ENCODE results near the gene MARCHF2. TPM values are rescaled to one million over a fixed set of nuclear protein-coding genes. Genes with fewer than 3 reads are reported as not detected.
"Not testable (repeated sequence)": the region's sequence is repeated elsewhere in the genome, so short reads cannot be mapped to it uniquely, and the experiment has no call there.

The MARCHF2 gene
- total RNA-seq, 1 donor from 2014 or later: 45.0 TPM

DNA sequence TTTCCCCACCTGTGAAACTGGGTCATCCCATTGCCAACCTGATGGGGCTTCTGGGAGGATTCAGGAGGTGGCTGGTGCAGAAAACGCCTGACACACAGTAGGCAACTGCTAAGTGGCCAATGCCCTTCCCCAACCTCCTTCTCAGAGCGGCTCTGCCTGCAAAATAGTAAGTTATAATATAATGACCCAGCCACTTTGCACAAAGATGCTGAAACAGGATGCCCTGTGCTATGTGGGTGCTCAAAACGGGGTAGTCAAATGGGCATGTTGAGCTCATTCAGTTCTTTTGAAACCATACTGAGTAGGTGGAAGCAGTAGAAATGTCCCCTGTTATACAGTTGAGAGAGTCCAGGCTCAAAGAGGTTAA, 507 bp downstream of the MARCHF2 start:
- Mint-ChIP-seq H3K27ac (ENCODE audit: unreplicated experiment) (no peak overlapping the region), H3K4me1 (ENCODE audit: unreplicated experiment) (peaks cover 19% of the 10 kb centered on the region), H3K27me3 (ENCODE audit: unreplicated experiment) (no peaks in the 10 kb centered on the region), H3K9me3 (ENCODE audit: unreplicated experiment) (no peaks in the 10 kb centered on the region), H3K36me3 (ENCODE audit: unreplicated experiment) (peaks cover 2% of the 10 kb centered on the region), H3K4me3 (ENCODE audit: unreplicated experiment) (peak overlapping the region; percentile 56)
- TF ChIP-seq, protein P1, sequence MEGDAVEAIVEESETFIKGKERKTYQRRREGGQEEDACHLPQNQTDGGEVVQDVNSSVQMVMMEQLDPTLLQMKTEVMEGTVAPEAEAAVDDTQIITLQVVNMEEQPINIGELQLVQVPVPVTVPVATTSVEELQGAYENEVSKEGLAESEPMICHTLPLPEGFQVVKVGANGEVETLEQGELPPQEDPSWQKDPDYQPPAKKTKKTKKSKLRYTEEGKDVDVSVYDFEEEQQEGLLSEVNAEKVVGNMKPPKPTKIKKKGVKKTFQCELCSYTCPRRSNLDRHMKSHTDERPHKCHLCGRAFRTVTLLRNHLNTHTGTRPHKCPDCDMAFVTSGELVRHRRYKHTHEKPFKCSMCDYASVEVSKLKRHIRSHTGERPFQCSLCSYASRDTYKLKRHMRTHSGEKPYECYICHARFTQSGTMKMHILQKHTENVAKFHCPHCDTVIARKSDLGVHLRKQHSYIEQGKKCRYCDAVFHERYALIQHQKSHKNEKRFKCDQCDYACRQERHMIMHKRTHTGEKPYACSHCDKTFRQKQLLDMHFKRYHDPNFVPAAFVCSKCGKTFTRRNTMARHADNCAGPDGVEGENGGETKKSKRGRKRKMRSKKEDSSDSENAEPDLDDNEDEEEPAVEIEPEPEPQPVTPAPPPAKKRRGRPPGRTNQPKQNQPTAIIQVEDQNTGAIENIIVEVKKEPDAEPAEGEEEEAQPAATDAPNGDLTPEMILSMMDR (IDR thresholded peaks at IDR 0.05): no peak
- no peak for DNase-seq (ENCODE audit: extremely low spot score, unreplicated experiment)

DNA sequence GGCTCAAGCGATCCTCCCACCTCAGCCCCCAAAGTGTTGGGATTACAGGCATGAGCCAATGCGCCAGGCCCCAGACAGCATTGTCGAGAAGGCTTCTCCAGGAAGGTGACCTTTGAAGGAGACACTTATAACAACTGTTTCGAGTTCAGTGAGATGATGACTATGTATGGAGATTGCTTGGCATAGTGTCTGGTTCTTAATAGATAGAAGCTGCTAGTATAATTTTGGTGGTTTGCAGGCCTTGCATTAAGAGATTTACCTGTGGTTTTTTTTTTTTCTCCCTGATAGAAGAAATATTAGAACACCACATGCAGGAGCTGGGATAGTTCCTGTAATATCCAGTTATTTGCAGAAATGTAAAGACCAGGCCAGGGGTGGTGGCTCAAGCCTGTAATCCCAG, 3.7 kb downstream of the MARCHF2 start:
- Mint-ChIP-seq H3K27me3 (ENCODE audit: unreplicated experiment) (no peaks in the 10 kb centered on the region), H3K4me3 (ENCODE audit: unreplicated experiment) (no peak overlapping the region)

DNA sequence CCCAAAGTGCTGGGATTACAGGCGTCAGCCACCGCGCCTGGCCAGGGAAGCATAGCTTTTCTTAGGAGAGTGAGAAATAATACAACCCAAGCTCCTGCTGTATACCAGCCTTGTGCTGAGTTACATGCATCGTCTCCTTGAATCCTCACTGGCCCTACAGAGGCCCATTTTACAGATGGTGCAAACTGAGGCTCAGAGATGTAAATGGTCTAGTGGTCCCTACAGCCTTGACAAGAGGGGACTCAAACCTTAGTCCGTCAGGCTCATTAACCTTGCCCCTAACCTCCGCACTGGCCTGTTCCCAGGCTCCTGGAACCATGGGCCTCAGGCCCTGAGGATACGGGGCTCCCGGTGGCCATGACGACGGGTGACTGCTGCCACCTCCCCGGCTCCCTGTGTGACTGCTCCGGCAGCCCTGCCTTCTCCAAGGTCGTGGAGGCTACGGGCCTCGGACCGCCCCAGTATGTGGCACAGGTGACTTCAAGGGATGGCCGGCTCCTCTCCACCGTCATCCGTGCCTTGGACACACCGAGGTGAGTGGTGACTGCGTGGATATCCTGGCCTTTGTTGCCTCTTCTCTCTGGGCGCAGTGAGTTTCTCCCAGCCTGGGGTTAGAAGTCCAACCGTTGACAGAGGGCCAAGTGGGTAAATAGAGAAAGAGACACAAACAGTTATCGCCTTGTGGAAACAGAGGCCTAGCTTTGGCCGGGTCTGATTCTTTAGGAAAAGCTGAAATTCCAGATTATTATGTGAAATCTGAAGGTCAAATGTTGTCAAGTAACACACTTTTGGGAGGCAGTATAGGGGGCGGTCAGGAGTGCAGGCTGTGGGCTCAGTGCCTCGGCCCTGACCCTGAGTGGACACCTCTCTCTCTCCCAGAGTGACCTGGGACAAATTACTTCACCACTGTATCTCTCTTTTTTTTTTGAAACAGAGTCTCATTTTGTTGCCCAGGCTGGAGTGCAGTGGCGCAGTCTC, 8.7 kb downstream of the MARCHF2 start:
- TF ChIP-seq, protein P1 (IDR thresholded peaks at IDR 0.05): no peak
- Mint-ChIP-seq H3K27ac (ENCODE audit: unreplicated experiment) (no peak overlapping the region), H3K27me3 (ENCODE audit: unreplicated experiment) (no peaks in the 10 kb centered on the region), H3K4me3 (ENCODE audit: unreplicated experiment) (no peak overlapping the region), H3K36me3 (ENCODE audit: unreplicated experiment) (peaks cover 11% of the 10 kb centered on the region), H3K4me1 (ENCODE audit: unreplicated experiment) (peaks cover 29% of the 10 kb centered on the region), H3K9me3 (ENCODE audit: unreplicated experiment) (no peaks in the 10 kb centered on the region)
- DNase-seq (ENCODE audit: extremely low spot score, unreplicated experiment): no peak

More for the DNA sequence above, 3.7 kb downstream of the MARCHF2 start:
- TF ChIP-seq, protein P1 (IDR thresholded peaks at IDR 0.05): no peak
- Mint-ChIP-seq H3K27ac (ENCODE audit: unreplicated experiment) (no peak overlapping the region), H3K9me3 (ENCODE audit: unreplicated experiment) (no peaks in the 10 kb centered on the region), H3K4me1 (ENCODE audit: unreplicated experiment) (peaks cover 17% of the 10 kb centered on the region), H3K36me3 (ENCODE audit: unreplicated experiment) (peaks cover 2% of the 10 kb centered on the region)
- no peak for DNase-seq (ENCODE audit: extremely low spot score, unreplicated experiment)

DNA sequence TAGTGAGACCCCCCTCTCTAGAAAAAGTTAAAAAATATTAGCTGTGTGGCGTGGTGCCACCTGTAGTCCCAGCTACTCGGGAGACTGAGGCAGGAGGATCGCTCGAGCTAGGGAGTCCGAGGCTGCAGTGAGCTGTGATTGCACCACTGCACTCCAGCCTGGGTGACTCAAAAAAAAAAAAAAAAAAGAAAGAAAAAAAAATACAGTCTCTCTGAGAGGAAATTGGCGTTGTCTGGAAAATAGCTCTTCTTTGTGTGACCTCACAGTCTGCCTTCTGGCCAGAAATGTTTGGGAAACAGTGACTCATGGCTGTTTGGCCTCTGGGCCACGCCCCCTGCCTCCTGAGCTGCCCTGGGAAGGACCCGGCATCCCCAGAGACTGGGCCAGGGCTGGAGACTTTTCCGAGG, 10.7 kb downstream of the MARCHF2 start:
- Mint-ChIP-seq H3K4me1 (ENCODE audit: unreplicated experiment) (peaks cover 26% of the 10 kb centered on the region), H3K4me3 (ENCODE audit: unreplicated experiment) (peak overlapping the region; percentile 57), H3K9me3 (ENCODE audit: unreplicated experiment) (no peaks in the 10 kb centered on the region), H3K27ac (ENCODE audit: unreplicated experiment) (peak overlapping the region; percentile 98), H3K27me3 (ENCODE audit: unreplicated experiment) (no peaks in the 10 kb centered on the region), H3K36me3 (ENCODE audit: unreplicated experiment) (peaks cover 11% of the 10 kb centered on the region)
- TF ChIP-seq, protein P1 (IDR thresholded peaks at IDR 0.05): no peak
- peak; percentile 94 for DNase-seq (ENCODE audit: extremely low spot score, unreplicated experiment)

DNA sequence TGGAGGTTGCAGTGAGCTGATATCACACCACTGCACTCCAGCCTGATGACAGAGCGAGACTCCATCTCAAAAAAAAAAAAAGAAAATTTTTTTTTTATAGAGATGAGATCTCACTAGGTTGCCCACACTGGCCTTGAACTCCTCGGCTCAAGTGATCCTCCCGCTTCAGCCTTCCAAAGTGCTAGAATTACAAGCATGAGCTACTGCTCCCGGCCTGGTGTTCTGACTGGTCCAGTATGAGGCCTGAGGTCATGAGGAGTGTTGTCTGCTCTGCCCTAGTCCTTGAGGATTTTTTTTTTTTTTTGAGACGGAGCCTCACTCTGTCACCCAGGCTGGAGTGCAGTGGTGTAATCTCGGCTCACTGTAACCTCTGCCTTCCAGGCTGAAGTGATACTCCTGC, 12.2 kb downstream of the MARCHF2 start:
- Mint-ChIP-seq H3K27ac (ENCODE audit: unreplicated experiment) (peak overlapping the region; percentile 27), H3K4me1 (ENCODE audit: unreplicated experiment) (peaks cover 26% of the 10 kb centered on the region), H3K36me3 (ENCODE audit: unreplicated experiment) (peaks cover 11% of the 10 kb centered on the region)
- not testable (repeated sequence) for H3K4me3 Mint-ChIP-seq (ENCODE audit: unreplicated experiment); H3K27me3 Mint-ChIP-seq (ENCODE audit: unreplicated experiment); DNase-seq (ENCODE audit: extremely low spot score, unreplicated experiment); H3K9me3 Mint-ChIP-seq (ENCODE audit: unreplicated experiment)

Measured in osteocyte (in vitro differentiated cells).